ENCODE measurements around the gene INSYN2B.

INSYN2B gene

DNA sequence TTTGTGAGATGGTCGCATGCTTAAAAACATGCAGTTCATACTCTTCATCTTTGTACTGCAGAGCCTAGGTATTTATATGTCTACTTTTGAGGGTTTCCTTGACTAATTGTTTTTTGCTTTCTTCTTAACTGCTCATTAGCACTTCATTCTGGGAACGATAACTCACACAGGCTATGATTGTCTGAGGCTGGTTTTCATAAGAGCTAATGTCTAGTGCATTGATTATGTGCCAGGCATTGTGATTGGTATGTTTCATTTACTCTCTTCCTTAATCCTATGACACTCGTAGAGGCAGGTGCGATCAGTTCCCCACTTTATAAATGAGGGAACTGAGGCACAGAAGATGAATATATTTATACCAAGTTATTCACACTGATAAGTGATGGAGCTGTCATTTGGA is 93.6 kb downstream of the INSYN2B start:
- DNase-seq (ENCODE audit: low spot score) = no peak

DNA sequence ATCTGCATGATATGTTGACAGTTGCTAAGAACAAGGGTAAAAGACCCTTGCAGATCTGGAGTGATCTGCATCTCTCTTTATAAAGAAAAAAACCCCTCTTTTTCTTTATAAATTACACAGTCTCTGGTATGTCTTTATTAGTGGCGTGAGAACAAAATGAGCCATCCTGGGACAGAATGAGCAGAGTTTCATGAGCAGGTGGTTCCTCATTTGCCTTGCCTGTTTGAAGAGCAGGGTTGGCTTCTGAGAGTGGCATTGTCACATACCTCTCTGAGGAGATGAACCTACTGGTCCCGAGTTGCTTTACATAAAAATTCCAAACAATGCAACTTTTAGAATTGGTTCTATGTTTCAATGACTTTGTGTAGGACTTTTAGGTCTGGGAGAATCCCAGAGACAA is 94.3 kb downstream of the INSYN2B start:
- no peak for DNase-seq (ENCODE audit: low spot score)

DNA sequence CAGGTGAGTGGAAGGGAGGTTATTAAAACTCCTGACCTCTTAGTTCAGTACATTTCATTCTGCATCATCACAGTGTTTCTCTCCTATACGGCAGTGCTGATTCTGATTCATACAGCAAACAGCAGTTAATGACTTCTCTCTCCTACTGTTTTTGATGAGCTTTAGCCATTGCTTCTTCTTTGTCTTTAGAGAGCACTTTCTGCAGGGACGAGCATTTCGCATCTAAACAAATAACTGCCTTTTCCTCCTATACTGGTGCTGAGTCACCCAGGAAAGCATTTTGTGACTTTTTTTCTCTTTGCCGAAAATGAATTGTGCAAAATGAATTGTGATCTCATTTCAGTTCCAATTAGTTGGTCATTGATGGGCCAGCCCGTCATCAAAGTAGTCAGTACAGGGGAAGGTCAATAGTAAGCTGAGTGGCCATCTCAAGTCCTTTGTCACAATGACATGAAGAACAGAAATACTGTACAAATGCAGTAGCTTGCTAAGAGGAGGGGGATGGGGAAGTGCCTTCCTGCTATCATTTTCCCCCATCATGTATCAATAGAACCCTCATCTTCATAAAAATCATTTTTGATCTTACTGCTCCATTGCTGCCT is 98.5 kb downstream of the INSYN2B start:
- no peak for DNase-seq (ENCODE audit: low spot score)

DNA sequence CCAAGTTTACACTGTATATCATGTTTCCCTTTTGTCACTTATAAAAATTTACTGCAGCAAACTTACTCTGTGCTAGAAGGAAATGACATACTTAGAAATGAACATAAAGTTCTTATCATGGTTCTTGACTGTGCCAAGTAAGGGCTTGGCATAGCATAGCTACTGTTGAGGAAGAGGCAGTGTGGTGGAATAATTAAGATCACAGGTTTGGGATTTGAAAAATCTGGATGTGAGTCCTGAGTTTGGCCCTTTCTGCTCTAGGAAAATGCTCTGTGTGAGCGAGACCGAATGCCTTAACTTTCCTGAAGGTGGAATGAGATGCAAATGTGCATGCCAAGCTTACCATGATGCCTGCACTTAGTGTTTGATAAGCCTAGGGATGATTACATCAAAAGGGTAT is 99.5 kb downstream of the INSYN2B start:
- no peak for DNase-seq (ENCODE audit: low spot score)

DNA sequence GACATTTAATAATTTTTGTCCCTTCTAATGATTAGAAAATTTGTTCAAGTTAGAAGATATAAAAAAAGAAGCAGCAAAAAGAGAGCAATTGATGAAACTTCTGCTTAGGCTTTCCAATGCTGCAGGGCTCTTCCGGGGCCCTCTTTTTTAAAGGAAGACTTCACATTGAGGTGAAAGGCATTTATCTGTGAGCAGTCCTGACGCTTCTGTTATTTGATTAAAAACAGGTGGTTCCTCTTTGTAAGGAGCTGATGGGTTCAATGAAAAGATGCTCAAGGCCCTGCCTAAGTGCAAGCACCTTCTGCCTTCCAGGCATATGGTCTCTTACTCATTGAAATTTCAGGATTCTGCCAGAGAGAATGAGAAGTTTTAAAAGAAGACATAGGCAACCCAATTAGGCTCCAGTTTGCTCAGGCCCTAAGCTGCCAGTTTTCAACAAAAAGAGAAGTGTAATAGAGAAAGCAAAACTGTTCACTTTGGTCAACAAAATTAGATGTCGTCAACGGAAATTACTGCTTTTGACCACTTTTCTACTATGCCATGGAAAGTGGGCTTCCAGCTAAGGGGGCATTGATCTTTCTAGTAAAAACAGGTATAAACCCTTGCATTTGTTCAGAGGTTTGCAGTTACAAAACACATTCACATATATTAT is 100.2 kb downstream of the INSYN2B start:
- no peak for DNase-seq (ENCODE audit: low spot score)

DNA sequence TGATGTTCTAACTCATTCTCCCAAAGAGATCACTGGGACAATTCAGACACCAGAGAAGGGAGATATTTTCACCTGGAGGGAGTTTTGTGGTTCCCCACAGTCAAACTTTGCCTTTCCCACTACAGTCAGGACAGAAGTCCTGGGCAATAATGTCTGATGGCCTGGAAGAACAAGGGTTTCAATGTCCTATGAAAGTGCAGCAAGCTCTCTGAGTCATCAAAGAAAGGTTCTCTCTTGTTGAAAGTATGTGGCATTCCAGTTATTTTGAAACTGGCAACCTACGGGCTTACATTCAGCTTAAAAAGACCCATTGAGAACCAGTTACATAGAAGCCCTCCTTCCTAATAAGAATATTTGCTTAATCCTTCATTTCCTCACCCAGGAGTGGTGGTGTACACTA is 103.9 kb downstream of the INSYN2B start:
- no peak for DNase-seq (ENCODE audit: low spot score)

DNA sequence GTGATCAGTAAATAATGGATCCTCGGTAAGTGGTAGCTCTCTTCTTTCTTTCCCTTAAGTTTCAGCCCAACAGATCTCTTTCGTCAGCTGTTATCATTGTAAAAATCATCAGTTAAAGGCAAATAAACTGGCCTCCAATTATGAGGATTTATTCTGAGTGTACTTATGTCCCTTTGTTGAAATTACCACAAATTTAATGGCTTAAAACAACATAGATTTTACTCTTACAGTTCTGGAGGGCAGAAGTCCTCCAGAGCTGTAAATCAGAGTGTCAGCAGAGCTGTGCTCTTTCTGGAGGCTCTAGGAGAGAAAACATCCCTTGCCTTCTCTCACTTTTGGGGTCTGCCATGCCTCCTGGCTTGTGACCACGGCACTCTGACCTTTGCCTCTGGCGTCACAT is 104.6 kb downstream of the INSYN2B start:
- no peak for DNase-seq (ENCODE audit: low spot score)

DNA sequence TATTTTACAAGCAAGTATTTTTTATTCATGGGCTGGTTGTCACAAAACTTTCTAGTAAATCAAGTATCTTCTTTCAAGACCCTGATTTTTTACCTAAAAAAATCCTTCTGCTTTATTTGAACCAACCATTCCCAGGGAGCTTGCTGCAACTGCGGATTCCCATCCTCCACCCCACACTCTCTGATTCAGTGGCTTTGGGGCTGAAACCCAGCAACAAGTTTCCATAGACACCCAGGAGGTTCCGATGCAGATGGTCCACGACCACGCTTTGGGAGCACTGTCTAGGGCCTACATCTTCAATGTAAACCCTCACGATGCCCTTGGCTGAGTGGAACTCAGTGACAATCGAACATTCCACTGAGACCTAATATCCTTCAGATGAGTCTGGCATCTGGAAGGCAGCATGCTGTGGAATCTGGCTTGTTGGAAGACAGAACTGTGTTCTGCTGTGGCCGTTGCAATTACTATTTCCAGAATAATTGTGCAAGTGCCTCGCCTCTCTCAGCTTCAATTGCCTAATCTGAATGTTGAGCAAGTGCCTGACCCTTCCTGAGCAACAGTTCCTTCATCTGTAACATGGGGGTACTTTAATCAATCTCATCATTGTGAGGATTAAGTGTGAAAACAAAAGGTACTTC is 105.1 kb downstream of the INSYN2B start:
- DNase-seq (ENCODE audit: low spot score) = peak; percentile 61

DNA sequence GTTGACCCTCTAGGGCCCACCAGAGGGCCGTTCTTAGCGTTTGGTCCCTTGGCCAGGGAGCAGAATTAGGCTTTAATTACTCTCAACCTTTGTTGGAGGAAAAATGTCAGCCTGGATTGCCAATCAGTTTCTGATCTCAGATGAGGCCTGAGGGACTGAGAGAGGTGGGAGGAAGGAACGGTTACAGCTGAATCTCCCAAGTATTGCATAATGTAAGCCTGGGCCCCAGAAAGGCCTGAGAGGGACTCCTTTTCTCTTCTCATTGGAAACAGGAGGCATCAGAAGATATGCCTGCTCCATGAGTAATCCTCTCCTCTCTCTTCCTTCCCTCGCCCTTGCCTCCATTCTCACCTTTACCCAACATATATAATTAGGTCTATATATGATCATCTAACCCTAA is 105.7 kb downstream of the INSYN2B start:
- DNase-seq (ENCODE audit: low spot score) = no peak

DNA sequence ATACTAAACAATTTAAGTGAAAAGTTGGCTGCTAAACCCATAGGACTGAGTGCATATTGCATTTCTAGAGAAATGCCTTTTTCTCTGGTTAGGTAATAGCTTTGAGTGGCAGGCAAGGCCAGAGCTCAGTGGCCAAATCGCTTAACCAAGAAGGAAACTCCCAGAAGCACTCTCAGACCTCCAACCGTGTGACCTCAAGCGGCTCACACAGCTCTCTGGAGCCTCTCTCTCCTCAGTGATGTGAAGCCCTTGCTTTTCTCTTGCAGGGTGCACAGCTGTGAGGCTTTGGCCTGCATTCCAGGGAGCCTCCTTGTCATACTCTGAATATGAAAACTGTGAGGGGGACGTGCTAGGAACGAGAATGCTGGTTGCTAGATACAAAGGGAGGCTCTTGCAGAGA is 106.7 kb downstream of the INSYN2B start:
- peak; percentile 66 for DNase-seq (ENCODE audit: low spot score)

DNA sequence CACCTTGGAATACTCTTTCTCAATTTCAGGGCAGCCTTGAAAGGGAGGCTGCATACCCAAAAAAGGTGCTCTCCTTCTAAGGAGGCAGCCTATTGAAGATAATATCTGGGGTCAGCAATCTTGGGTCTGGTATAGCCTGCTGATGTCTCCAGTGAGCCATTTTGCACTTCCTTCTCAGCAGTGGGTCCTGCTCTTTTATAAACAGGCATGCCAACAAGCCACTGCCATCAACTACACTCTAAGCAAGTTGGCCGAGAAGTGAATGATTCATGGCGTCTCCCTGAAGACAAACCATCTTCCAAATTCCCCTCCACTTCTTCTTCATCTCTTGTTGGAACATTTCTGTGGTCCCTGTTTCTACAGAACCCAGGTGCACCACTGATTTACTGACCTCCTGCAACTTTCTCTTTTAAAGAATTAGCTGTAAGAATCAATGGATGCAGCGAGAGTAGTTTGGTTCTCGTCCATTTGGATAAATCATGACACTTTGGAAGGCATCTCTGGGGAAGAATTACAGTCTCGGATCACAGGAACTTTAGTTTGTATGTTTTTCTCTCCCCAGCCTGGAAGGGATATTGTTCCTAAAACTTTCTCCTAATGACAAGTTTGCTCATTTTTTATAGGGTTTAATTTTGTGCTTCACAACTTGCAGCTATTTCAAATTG is 108.3 kb downstream of the INSYN2B start:
- no peak for DNase-seq (ENCODE audit: low spot score)

DNA sequence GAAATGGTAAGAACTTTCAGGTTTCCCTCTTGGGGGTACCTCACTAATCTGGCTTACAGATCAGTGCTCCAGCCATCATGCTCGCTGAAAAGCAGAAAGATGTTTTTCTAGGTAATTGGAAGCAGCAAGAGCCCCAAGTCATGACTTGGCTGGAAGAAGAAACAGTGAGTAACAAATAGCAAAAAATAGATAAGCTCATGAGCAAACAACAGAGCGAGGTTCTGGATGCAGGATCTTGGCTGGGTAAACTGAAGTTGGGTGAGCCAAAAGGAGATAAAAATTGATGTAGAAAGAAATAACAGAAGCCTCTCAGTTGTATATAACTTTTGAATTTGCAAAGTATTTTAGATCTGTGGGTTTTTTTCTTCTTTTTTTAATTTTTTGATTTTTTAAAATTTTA is 110.1 kb downstream of the INSYN2B start:
- DNase-seq (ENCODE audit: low spot score) = no peak

DNA sequence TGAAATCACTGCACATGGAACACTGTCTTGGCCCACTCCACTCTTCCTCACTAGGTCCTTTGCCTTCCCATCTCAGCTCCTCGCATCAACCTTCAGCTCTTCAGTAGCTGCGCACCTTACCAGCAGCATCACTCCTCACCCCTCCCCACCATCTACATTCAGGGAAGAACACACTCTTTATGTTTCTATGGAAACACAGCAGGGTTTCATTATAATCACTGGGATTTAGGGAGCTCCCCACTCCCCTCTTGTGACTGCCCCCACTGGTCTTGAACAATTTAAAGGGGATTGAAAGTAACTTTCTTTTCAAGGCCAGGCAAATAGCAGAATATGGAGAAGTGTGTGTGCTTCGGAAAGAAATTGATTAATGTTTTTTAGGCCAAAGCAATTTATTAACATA is 111.2 kb downstream of the INSYN2B start:
- DNase-seq (ENCODE audit: low spot score) = no peak

DNA sequence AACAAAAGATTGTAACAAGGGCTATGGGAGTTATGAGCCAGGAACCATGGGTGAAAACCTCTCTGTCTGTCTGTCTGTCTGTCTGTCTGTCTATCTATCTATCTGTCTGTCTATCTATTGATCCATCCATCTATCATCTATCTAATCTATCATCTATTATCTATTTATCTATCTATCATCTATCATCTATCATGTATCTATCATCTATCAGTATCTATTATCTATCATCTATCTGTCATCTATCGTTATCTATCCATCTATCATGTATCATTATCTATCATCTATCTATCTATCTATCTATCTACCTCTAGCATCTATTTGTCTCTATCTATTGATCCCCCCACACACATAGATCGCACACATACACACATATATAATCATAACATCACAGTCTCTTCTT is 112.9 kb downstream of the INSYN2B start:
- DNase-seq (ENCODE audit: low spot score) = no peak

DNA sequence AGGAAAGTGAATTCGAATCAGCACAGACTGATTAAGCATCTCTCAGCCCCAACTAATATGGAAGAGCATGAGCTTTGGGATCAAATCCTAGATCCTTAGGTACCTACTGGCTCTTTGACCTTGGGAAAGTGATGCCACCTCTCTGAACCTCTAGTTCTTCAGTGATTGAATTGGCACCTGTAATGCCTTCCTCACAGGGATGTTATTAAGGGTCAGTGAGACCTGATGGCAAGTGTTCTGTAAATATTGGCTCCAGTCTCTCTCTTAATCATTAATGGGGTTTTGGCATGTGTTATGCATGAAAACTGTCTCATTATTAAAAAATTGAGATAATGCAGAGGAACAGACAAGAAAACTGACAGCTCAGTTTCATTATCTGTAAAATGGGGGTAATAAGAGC is 115.8 kb downstream of the INSYN2B start:
- no peak for DNase-seq (ENCODE audit: low spot score)

DNA sequence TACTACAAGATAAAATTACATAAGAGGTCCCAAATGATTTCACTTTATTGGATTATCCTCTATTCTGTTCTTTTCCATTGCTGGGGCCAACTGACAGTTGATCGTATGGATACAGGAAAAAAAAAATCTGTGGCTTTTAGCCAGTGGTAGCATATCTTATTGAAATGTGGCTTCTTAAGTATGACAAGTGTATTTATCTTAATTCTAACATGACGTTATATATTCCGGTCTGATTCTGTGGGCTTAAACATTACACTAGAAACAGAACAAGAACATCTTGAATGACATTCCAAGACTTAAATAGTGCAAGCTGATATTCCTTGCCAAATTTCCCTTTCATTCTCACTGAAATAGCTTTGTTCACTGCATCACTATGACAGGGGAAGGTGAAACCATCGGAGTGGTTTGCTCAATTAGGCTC is 117.9 kb downstream of the INSYN2B start:
- no peak for DNase-seq (ENCODE audit: low spot score)

DNA sequence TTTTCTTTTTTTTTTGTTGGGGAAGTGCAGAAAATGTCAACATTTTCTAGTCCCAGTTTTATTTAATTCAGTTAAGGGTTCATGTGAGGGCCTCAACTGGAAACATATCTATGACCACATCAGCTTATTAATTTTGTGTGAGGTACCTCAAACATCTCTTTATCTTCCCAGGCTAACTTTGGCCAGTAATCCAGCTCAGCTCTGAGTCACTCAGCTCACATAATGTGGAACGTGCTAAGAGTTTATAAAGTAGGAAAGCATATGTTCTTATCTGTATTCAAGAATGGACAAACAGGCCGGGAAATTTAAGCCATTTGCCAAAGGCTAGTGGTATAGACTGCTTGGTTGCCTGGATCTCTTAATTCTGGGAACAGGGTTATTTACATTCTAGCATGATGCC is 118.4 kb downstream of the INSYN2B start:
- DNase-seq (ENCODE audit: low spot score) = no peak

DNA sequence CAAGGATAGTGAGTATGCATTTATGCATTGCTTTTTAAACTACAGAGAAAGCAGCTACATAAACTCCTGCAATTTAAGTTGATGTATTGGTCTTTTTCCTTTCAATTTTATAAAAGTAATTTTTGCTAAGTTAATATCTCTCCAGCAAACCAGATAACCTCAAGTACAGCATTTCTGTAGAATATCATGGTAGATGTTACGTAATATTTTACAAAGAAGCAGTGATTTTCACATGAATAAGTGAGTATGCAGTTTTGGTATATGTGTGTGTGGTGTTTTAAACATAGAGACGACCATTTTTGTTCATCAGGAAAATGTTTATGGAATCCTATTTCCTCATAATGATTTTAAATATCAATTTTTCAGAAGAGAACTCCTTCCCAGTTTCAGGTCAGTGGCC is 118.9 kb downstream of the INSYN2B start:
- no peak for DNase-seq (ENCODE audit: low spot score)

DNA sequence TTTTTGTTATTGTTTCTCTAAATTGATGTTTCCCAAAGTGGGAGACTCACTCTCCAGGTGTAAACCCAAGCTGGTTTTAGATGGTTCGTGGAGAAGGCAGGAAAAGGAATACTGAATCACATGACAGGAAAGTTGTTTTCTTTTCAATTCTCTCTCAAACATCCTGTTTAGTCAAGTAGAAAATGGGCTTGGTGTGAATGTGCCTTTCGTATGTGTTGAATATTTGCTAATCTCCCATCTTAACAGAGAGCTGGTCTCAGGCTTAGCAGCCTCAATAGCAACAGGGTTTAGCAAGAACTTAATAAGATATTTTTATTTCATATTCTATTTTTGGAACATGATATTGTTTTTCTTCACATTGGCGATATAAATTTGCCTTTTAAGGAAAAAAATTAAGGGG is 119.7 kb downstream of the INSYN2B start:
- DNase-seq (ENCODE audit: low spot score) = no peak

DNA sequence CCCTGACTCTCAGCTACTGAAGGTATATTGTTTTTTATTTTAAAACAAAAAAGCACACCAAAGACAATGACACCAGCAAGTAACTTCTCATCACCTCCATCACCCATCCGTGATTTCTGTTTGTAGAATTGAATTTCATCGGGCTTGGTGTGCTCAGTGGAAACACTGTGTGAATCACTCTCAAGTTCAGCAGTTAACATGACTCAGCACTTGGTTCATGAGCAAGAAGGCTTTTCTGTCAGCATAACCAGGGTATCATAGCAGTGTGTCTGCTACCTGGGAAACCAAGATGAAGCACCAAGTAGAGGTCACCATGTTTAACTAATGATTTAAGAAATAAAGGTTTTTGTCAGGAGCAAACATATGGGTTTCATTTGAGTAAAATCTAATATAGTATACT is 123.7 kb downstream of the INSYN2B start:
- peak; percentile 51 for DNase-seq (ENCODE audit: low spot score)

DNA sequence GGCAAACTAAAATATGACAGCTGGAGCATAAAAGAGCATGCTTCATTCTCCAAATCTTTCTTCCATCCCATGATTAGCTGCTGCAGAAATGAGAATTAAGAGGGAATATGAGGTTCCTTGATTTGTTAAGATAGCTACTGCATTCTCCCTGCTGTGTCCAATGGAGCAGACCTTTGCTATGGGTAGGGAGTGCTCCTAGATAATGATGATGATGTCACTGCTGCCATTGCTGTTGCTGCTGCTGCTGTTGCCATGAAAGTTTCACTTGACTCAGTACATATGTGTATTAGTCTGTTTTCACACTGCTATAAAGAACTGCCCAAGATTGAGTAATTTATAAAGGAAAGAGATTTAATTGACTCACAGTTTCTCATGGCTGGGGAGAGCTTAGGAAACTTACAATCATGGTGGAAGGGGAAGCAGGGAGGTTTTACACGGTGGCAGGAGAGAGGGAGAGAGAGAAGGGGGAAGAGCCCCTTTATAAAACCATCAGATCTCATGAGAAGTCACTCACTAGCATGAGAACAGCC is 128.9 kb downstream of the INSYN2B start:
- DNase-seq (ENCODE audit: low spot score) = no peak

DNA sequence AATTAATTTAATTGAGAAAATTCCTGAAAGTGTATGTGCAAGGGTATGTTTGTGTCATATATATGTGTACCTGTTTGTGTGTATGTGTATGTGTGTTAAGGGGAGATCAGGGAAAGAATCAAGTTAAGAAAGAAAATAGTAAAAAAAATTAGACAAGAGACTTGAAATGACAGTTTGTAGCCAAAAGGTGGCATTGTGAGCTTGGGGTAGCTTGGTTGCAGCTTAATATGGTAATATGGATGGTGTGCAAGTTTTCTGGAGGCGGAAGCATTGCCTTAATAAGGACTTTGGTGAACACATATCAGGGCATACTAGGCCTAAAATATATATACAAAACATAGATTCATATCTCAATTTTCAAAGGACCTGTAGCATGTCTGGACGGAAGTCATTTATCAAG is 129.9 kb downstream of the INSYN2B start:
- DNase-seq (ENCODE audit: low spot score) = no peak

DNA sequence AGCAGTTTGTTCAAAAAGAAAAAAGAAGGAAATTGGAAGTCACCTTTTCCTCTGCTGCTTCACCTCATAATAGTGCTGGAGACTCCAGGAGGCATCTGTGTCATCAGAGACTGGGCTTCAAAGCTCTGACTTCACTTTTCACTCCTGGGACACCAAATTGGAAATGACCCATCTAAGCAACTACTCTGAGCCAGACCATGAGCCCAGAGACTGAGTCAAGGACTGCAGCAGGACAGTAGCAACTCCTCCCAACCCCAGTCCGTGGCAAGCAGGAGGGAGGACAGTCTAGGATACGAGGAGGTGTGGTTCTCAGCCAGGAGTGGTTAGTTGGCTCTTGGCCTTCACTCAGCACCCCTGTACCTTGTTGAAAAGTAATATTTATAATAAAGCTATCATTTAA is 131.5 kb downstream of the INSYN2B start:
- no peak for DNase-seq (ENCODE audit: low spot score)
